K562 (cell line): ENCODE data around the gene MXI1. TPM values are rescaled to one million over a fixed set of nuclear protein-coding genes. Genes with fewer than 3 reads are reported as not detected.

ENCODE experiments used
- EHMT2 ChIP-seq: fragments of 450-650 bp; IDR thresholded peaks from 2 replicates; pipeline ENCODE4 v1.6.1; 2018; ENCODE audit warnings: antibody characterized with exemption
- L3MBTL2 ChIP-seq: fragments of 450-650 bp; IDR thresholded peaks from 2 replicates; pipeline ENCODE4 v1.6.1; 2016; ENCODE audit warnings: mild to moderate bottlenecking, moderate library complexity
- MNT ChIP-seq, 2 experiments: fragments of 450-650 bp; conservative IDR thresholded peaks; 2 replicates each; pipeline ENCODE4 v1.6.1; 2017; ENCODE audit warnings: mild to moderate bottlenecking in 2 of 2, moderate library complexity in 2 of 2
- POLR2AphosphoS5 ChIP-seq: IDR thresholded peaks from 2 replicates; pipeline ENCODE4 v1.6.1; 2011; ENCODE audit warnings: mild to moderate bottlenecking, low read depth, low read length, moderate library complexity; ENCODE audit not compliant: control insufficient read depth, insufficient read depth
- POLR2B ChIP-seq: fragments of 450-650 bp; IDR thresholded peaks from 2 replicates; pipeline ENCODE4 v1.6.1; 2018; ENCODE audit warnings: low read depth; ENCODE audit not compliant: partially characterized antibody
- RAD21 ChIP-seq, 2 experiments: fragments of 250-450 bp in 1 of 2; fragments of 450-650 bp in 1 of 2; sonication (Bioruptor Pico) in 1 of 2; formaldehyde crosslinking in 1 of 2; IDR thresholded peaks in 1 of 2; conservative IDR thresholded peaks in 1 of 2; 2 replicates each; pipeline versions ENCODE4 v1.4.0 to v1.8.0; 2020 to 2022; ENCODE audit warnings: mild to moderate bottlenecking in 2 of 2, moderate library complexity in 1 of 2
- RBM25 ChIP-seq: fragments of 200-400 bp; formaldehyde crosslinking; IDR thresholded peaks from 2 replicates; pipeline ENCODE4 v1.6.1; 2018; ENCODE audit warnings: low read length, low read depth, moderate library complexity; ENCODE audit not compliant: severe bottlenecking
- SPI1 ChIP-seq: IDR thresholded peaks from 2 replicates; pipeline ENCODE4 v1.6.1; 2011; ENCODE audit warnings: low read depth, low read length, control low read depth, borderline replicate concordance
- SUPT5H ChIP-seq: fragments of 450-650 bp; IDR thresholded peaks from 2 replicates; pipeline ENCODE4 v1.6.1; 2016
- YY1 ChIP-seq, 3 experiments: IDR thresholded peaks; 2 replicates each; pipeline ENCODE4 v1.6.1; 2011; ENCODE audit warnings: low read length in 2 of 3, mild to moderate bottlenecking in 2 of 3, moderate library complexity in 2 of 3, borderline replicate concordance in 1 of 3, control low read depth in 1 of 3, low read depth in 1 of 3; ENCODE audit not compliant: insufficient read depth in 3 of 3, insufficient replicate concordance in 2 of 3, control insufficient read depth in 1 of 3, insufficient read length in 1 of 3; ENCODE audit errors: extremely low read depth in 1 of 3
- ZFX ChIP-seq: sonication (generic); formaldehyde crosslinking; IDR thresholded peaks from 2 replicates; pipeline ENCODE4 v1.8.0; 2022; ENCODE audit warnings: mild to moderate bottlenecking, missing genetic modification reagents, moderate library complexity
- ZNF165 ChIP-seq: fragments of 250-450 bp; sonication (Bioruptor Pico); IDR thresholded peaks from 2 replicates; pipeline ENCODE4 v1.4.0; 2020; ENCODE audit warnings: borderline replicate concordance
- ZNF316 ChIP-seq: fragments of 450-650 bp; IDR thresholded peaks from 2 replicates; pipeline ENCODE4 v1.6.1; 2016
- ZNF583 ChIP-seq: fragments of 250-450 bp; sonication (Bioruptor Pico); IDR thresholded peaks from 2 replicates; pipeline ENCODE4 v1.4.0; 2020
- polyA plus RNA-seq, 8 experiments: library from polyadenylated mRNA; depleted of rRNA in 4 of 8; stranded (reverse) in 5 of 8; unstranded in 3 of 8; fragments of >200 nt; fragmentation: Nextera tagmentation in 2 of 8; fragmentation: Illumina TruSeq in 1 of 8; extraction: Ambion mirVana in 2 of 8; extraction: Trizol in 1 of 8; gene quantifications; 2 replicates each; pipeline versions ENCODE4 v1.2.1 to v1.2.3, GENCODE V29; 2011 to 2014; ENCODE audit warnings: inconsistent platforms in 1 of 8, missing spikeins in 1 of 8
- total RNA-seq, 7 experiments: library from RNA; depleted of rRNA in 6 of 7; stranded (reverse); fragments of >200 nt in 6 of 7; fragmentation: Illumina TruSeq in 2 of 7; extraction: Trizol in 2 of 7; gene quantifications; 2 replicates each; pipeline versions ENCODE4 v1.2.1 to v1.2.3, GENCODE V29; 2011 to 2021; ENCODE audit warnings: low replicate concordance in 1 of 7
- TF ChIP-seq, protein P1 (sequence below): fragments of 450-650 bp; conservative IDR thresholded peaks from 2 replicates; pipeline ENCODE4 v1.6.1; 2016; ENCODE audit warnings: missing genetic modification characterization, low read depth, mild to moderate bottlenecking, missing compliant biosample characterization, moderate library complexity

The MXI1 gene
- total and polyA plus RNA-seq, 9 of the 15 experiments (the other 6 are each of a cell fraction or from before 2014, with no cell fraction given): 9.1 to 23.7 (median 14.8) TPM

- TF ChIP-seq MNT (conservative IDR thresholded peaks at IDR 0.05) (peak in 1 of 2 experiments; percentile 41; a peak in 2 of 4 replicates), L3MBTL2 (peak; percentile 42; the same call in 1 of the 2 replicates), ZNF316 (peak; percentile 28; the same call in 1 of the 2 replicates), ZNF165 (CRISPR knock-in tag) (no peak), SPI1 (0 out of 2 replicates have a peak, but pooled peaks have one; percentile 15), ZFX (peak; percentile 30; the same call in 1 of the 2 replicates), YY1 (IDR thresholded peaks at IDR 0.05; ENCODE audit: borderline replicate concordance in 1 of 3, control insufficient read depth in 1 of 3, extremely low read depth in 1 of 3, insufficient read depth in 3 of 3, insufficient read length in 1 of 3, insufficient replicate concordance in 2 of 3, low read depth in 1 of 3, low read length in 2 of 3) (peak in 1 of 3 experiments; percentile 32), RBM25 (peak; percentile 13), SUPT5H (peak; percentile 30; the same call in 1 of the 2 replicates), ZNF583 (CRISPR knock-in tag) (no peak), RAD21 (CRISPR knock-in tag; conservative IDR thresholded peaks at IDR 0.05 in 1 of 2, IDR thresholded peaks at IDR 0.05 in 1 of 2) (no peak), POLR2B (peak; percentile 33), EHMT2 (peak; percentile 18; the same call in 1 of the 2 replicates), POLR2AphosphoS5 (0 out of 2 replicates have a peak, but pooled peaks have one; percentile 21)
- TF ChIP-seq, protein P1, sequence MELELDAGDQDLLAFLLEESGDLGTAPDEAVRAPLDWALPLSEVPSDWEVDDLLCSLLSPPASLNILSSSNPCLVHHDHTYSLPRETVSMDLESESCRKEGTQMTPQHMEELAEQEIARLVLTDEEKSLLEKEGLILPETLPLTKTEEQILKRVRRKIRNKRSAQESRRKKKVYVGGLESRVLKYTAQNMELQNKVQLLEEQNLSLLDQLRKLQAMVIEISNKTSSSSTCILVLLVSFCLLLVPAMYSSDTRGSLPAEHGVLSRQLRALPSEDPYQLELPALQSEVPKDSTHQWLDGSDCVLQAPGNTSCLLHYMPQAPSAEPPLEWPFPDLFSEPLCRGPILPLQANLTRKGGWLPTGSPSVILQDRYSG (tag): 0 out of 2 replicates have a peak, but pooled peaks have one; percentile 28
These were observed 5.0 kb downstream of the MXI1 start (continued) for GRCh38 chr10:110212119-110213006.
